ENCODE data around the gene ARHGEF19. TPM values are rescaled to one million over a fixed set of nuclear protein-coding genes. Genes with fewer than 3 reads are reported as not detected.

ARHGEF19 gene
- total and polyA plus RNA-seq, 9 of the 15 experiments (the other 6 are each of a cell fraction or from before 2014, with no cell fraction given): 0.73 to 21.0 (median 5.2) TPM

DNA sequence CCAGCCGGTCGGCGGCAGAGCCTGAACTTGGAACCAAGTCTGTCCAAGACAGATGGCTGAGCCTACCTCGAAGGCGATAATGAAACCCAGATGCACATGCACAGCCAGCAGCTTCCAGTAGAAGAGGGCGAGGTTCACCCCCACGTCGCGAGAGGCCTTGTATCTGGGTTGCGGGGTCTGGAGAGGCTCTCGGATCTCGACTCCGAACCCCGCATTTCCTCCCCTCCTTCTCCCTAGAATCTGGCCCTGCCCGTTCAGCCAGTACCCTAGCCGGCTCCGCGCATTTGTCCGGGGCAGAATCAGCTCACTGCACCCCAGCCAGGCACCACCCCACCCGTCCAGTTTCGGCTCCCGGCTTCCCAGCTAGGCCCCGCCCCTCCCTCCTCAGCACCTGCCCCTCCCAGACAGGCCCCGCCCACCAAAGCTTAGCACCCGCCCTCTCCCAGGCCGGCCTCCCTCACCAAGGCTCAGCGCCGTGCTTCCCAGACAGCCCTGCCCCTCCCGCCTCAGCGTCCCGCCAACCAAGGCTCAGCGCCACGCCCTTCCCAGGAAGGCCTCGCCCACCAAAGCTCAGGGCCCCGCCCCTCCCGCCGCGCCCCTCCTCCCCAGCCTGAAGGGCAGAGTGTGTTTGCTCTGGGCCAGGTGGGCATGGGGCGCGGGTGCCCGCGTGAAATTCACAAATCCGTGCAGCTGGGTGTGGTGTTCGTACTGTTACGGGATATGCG, 4.8 kb upstream of the ARHGEF19 start (continued):
- TF ChIP-seq ZNF589 (CRISPR knock-in tag; IDR thresholded peaks at IDR 0.05; ENCODE audit: low read depth): no peak
- TF ChIP-seq TEAD4 (IDR thresholded peaks at IDR 0.05; ENCODE audit: low read length): 0 out of 2 replicates have a peak, but pooled peaks have one; percentile 8
- no peak for TF ChIP-seq TEAD4 (CRISPR knock-in tag; IDR thresholded peaks at IDR 0.05; ENCODE audit: borderline replicate concordance)
- TF ChIP-seq PHF8 (IDR thresholded peaks at IDR 0.05; ENCODE audit: borderline replicate concordance, low read length): no peak; the same call in 1 of the 2 replicates
- TF ChIP-seq, protein P1, sequence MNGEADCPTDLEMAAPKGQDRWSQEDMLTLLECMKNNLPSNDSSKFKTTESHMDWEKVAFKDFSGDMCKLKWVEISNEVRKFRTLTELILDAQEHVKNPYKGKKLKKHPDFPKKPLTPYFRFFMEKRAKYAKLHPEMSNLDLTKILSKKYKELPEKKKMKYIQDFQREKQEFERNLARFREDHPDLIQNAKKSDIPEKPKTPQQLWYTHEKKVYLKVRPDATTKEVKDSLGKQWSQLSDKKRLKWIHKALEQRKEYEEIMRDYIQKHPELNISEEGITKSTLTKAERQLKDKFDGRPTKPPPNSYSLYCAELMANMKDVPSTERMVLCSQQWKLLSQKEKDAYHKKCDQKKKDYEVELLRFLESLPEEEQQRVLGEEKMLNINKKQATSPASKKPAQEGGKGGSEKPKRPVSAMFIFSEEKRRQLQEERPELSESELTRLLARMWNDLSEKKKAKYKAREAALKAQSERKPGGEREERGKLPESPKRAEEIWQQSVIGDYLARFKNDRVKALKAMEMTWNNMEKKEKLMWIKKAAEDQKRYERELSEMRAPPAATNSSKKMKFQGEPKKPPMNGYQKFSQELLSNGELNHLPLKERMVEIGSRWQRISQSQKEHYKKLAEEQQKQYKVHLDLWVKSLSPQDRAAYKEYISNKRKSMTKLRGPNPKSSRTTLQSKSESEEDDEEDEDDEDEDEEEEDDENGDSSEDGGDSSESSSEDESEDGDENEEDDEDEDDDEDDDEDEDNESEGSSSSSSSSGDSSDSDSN (IDR thresholded peaks at IDR 0.05; ENCODE audit: borderline replicate concordance in 1 of 2, low read depth in 2 of 2, low read length in 2 of 2): 0 out of 4 replicates have a peak, but pooled peaks of 1 of the 2 experiments have one; percentile 46
- TF ChIP-seq NKRF (IDR thresholded peaks at IDR 0.05; ENCODE audit: borderline replicate concordance): peak; percentile 29; the same call in 1 of the 2 replicates
- peak; percentile 46; the same call in 1 of the 2 replicates for TF ChIP-seq POLR2A (conservative IDR thresholded peaks at IDR 0.05)
- TF ChIP-seq, protein P2, sequence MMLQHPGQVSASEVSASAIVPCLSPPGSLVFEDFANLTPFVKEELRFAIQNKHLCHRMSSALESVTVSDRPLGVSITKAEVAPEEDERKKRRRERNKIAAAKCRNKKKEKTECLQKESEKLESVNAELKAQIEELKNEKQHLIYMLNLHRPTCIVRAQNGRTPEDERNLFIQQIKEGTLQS (IDR thresholded peaks at IDR 0.05): no peak
- TF ChIP-seq, protein P2 (CRISPR knock-in tag; conservative IDR thresholded peaks at IDR 0.05): no peak
- TF ChIP-seq SMC3 (conservative IDR thresholded peaks at IDR 0.05; ENCODE audit: insufficient read depth, low read depth, low read length): no peak
- TF ChIP-seq CREB3L1 (IDR thresholded peaks at IDR 0.05; ENCODE audit: borderline replicate concordance, low read depth): peak; percentile 37; the same call in 1 of the 2 replicates
- TF ChIP-seq C11orf30 (IDR thresholded peaks at IDR 0.05; ENCODE audit: low read depth): no peak
- peak; percentile 7 for TF ChIP-seq HCFC1 (IDR thresholded peaks at IDR 0.05; ENCODE audit: low read depth, low read length)
- TF ChIP-seq HNRNPK (IDR thresholded peaks at IDR 0.05; ENCODE audit: low read depth, low read length, poor library complexity, severe bottlenecking): no peak
- 0 out of 2 replicates have a peak, but pooled peaks have one; percentile 73 for TF ChIP-seq TOE1 (IDR thresholded peaks at IDR 0.05; ENCODE audit: borderline replicate concordance)
- TF ChIP-seq TOE1 (CRISPR knock-in tag; IDR thresholded peaks at IDR 0.05; ENCODE audit: borderline replicate concordance, low read depth): no peak
- TF ChIP-seq BCOR (IDR thresholded peaks at IDR 0.05): 0 out of 2 replicates have a peak, but pooled peaks have one; percentile 26
- no peak for TF ChIP-seq HIVEP1 (CRISPR knock-in tag; IDR thresholded peaks at IDR 0.05)
- peak; percentile 39 for TF ChIP-seq PCBP1 (IDR thresholded peaks at IDR 0.05; ENCODE audit: low read depth, low read length, poor library complexity, severe bottlenecking)
- peak; percentile 84 to 94 for TF ChIP-seq MAZ (CRISPR knock-in tag; conservative IDR thresholded peaks at IDR 0.05 in 1 of 2, IDR thresholded peaks at IDR 0.05 in 1 of 2)
- TF ChIP-seq FOXP1 (CRISPR knock-in tag; IDR thresholded peaks at IDR 0.05): 0 out of 2 replicates have a peak, but pooled peaks have one; percentile 62

All from K562 (cell line).